Erythroblast (primary cell): Measurements from ENCODE around the gene PHACTR2.

Experiments used
- GATA1 ChIP-seq: IDR thresholded peaks from 2 replicates; pipeline ENCODE4 v1.6.1; 2011; ENCODE audit warnings: low read depth, mild to moderate bottlenecking, control low read depth, low read length, moderate library complexity
- POLR2A ChIP-seq: IDR thresholded peaks from 2 replicates; pipeline ENCODE4 v1.6.1; 2011; ENCODE audit warnings: mild to moderate bottlenecking, low read length

GRCh38 chr6:143742955-143743255 lies 65.1 kb downstream of the PHACTR2 start:
- TF ChIP-seq POLR2A, result no peak
- TF ChIP-seq GATA1, result no peak
